Measurements from ENCODE around the gene NOVA1. TPM values are rescaled to one million over a fixed set of nuclear protein-coding genes. Genes with fewer than 3 reads are reported as not detected.
A peak's percentile ranks its signal among the peaks of the same experiment; 100 is the strongest.

Gene NOVA1
- total and polyA plus RNA-seq, 2 donors (not counting 3 experiments of a cell fraction or from before 2014, with no cell fraction given) = 2.7 to 3.3 TPM

DNA sequence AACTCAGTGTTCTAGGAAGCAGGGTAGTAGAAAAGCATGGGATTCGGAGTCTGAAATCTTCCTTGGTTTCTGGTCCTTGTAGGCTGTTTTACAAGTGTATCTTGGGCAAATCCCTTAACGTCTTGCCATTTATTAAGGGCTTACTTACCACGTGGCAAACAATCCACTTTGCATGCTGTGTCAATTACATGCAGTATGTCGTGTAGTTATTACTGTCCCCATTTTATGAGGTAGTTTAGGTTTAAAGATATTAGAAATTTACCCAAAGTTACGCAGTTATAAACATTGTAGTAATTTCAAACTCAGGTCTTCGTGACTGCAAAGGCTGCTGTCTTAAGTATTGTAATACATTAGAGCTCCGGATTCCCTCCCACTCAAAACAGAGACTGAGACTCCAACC is 1.5 kb upstream of the NOVA1 start:
- no peak overlapping the region for H3K27ac ChIP-seq (ENCODE audit: insufficient read depth, low read depth, low read length)
- H4K20me1 ChIP-seq (replicated peaks; ENCODE audit: control insufficient read depth, extremely low read depth, insufficient read depth, low read length) = no peaks in the 10 kb centered on the region
- peaks cover 8 to 18% of the 10 kb centered on the region in 2 experiments for H3K27me3 ChIP-seq (ENCODE audit: control insufficient read depth in 2 of 2, insufficient read depth in 2 of 2, low read length in 2 of 2)
- H3K9me3 ChIP-seq (replicated peaks; ENCODE audit: control insufficient read depth, insufficient read depth, low read length) = no peaks in the 10 kb centered on the region
- no peak overlapping the region for H3K9ac ChIP-seq (replicated peaks; ENCODE audit: extremely low read depth, insufficient read depth, low read length)
- peak overlapping the region; percentile 86 for H2AFZ ChIP-seq (ENCODE audit: low read depth, low read length)
- peaks cover 5% of the 10 kb centered on the region for H3K4me1 ChIP-seq (ENCODE audit: control insufficient read depth, extremely low read depth, insufficient read depth, low read length)
- no peaks in the 10 kb centered on the region for H3K36me3 ChIP-seq (ENCODE audit: control insufficient read depth in 2 of 2, extremely low read depth in 1 of 2, insufficient read depth in 2 of 2, low read length in 2 of 2)
- TF ChIP-seq POLR2AphosphoS5 (IDR thresholded peaks at IDR 0.05; ENCODE audit: insufficient read depth, low read depth, low read length) = no peak
- TF ChIP-seq, protein P1, sequence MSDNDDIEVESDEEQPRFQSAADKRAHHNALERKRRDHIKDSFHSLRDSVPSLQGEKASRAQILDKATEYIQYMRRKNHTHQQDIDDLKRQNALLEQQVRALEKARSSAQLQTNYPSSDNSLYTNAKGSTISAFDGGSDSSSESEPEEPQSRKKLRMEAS (IDR thresholded peaks at IDR 0.05; ENCODE audit: insufficient read depth, insufficient read length) = no peak
- TF ChIP-seq EZH2 (IDR thresholded peaks at IDR 0.05; ENCODE audit: borderline replicate concordance, low read depth, low read length, severe bottlenecking) = peak; percentile 39
- H3K4me3 ChIP-seq (replicated peaks in 1 of 3; ENCODE audit: insufficient read depth in 1 of 3, low read depth in 1 of 3, low read length in 3 of 3) = peak overlapping the region in 1 of 3 experiments; percentile 55
- no peak for DNase-seq (ENCODE audit: low read depth, low spot score)
- no peak for FAIRE-seq
- no peaks in the 10 kb centered on the region for H3K79me2 ChIP-seq (ENCODE audit: control insufficient read depth, insufficient read depth, low read length)
- intact Hi-C loops (cut with micrococcal nuclease) (loop anchor here (2.0 to 10.0 kb wide), 4 partner anchors 110 to 926 kb away; no protein-coding TSS in a partner anchor), dilution Hi-C loops (cut with MboI; ENCODE audit: extremely low pct_ligation_motif_present, low sequenced_read_pairs) (no loop called here)
- ChIA-PET CTCF (interaction anchor here (0.8 to 1.5 kb wide), 3 partner anchors 9 to 317 kb away, joined by 3 to 5 read pairs (median 4); no protein-coding TSS in a partner anchor), POLR2A (no interaction called here)
- no peaks in the 10 kb centered on the region for H3K9me1 ChIP-seq (replicated peaks; ENCODE audit: control insufficient read depth, extremely low read depth, insufficient read depth, low read length)
- BruUV-seq (replicated peaks) = no TSS peak
- H3K4me2 ChIP-seq (ENCODE audit: insufficient read depth, low read length) = peak overlapping the region; percentile 78

GRCh38 chr14:26598672-26599131 is 869 bp upstream of the NOVA1 start:
- dilution Hi-C loops (cut with MboI; ENCODE audit: extremely low pct_ligation_motif_present, low sequenced_read_pairs) = no loop called here
- BruUV-seq (replicated peaks) = no TSS peak
- no peaks in the 10 kb centered on the region for H4K20me1 ChIP-seq (replicated peaks; ENCODE audit: control insufficient read depth, extremely low read depth, insufficient read depth, low read length)
- peak overlapping the region; percentile 20 for H3K9ac ChIP-seq (replicated peaks; ENCODE audit: extremely low read depth, insufficient read depth, low read length)
- no peaks in the 10 kb centered on the region for H3K79me2 ChIP-seq (ENCODE audit: control insufficient read depth, insufficient read depth, low read length)
- intact Hi-C loops (cut with micrococcal nuclease) = loop anchor here (2.0 to 10.0 kb wide), 4 partner anchors 110 to 926 kb away; no protein-coding TSS in a partner anchor
- H3K9me3 ChIP-seq (replicated peaks; ENCODE audit: control insufficient read depth, insufficient read depth, low read length) = no peaks in the 10 kb centered on the region
- ChIA-PET POLR2A (no interaction called here), CTCF (interaction anchor here (0.8 to 1.5 kb wide), 4 partner anchors 8 to 318 kb away, joined by 3 to 5 read pairs (median 4); no protein-coding TSS in a partner anchor)
- H3K9me1 ChIP-seq (replicated peaks; ENCODE audit: control insufficient read depth, extremely low read depth, insufficient read depth, low read length) = no peaks in the 10 kb centered on the region
- no peaks in the 10 kb centered on the region for H3K36me3 ChIP-seq (ENCODE audit: control insufficient read depth in 2 of 2, extremely low read depth in 1 of 2, insufficient read depth in 2 of 2, low read length in 2 of 2)
- H3K4me2 ChIP-seq (ENCODE audit: insufficient read depth, low read length) = peak overlapping the region; percentile 78
- peaks cover 8 to 18% of the 10 kb centered on the region in 2 experiments for H3K27me3 ChIP-seq (ENCODE audit: control insufficient read depth in 2 of 2, insufficient read depth in 2 of 2, low read length in 2 of 2)
- H3K27ac ChIP-seq (ENCODE audit: insufficient read depth, low read depth, low read length) = no peak overlapping the region
- H3K4me1 ChIP-seq (ENCODE audit: control insufficient read depth, extremely low read depth, insufficient read depth, low read length) = peaks cover 5% of the 10 kb centered on the region
- FAIRE-seq (no peak), DNase-seq (ENCODE audit: low read depth, low spot score) (no peak)
- TF ChIP-seq EZH2 (IDR thresholded peaks at IDR 0.05; ENCODE audit: borderline replicate concordance, low read depth, low read length, severe bottlenecking) (no peak), POLR2A (IDR thresholded peaks at IDR 0.05; ENCODE audit: low read depth, low read length) (no peak), POLR2AphosphoS5 (IDR thresholded peaks at IDR 0.05; ENCODE audit: insufficient read depth, low read depth, low read length) (no peak), MYC (IDR thresholded peaks at IDR 0.05; ENCODE audit: low read depth, low read length) (no peak), GATA2 (IDR thresholded peaks at IDR 0.05; ENCODE audit: insufficient read depth, insufficient read length, low read depth, low read length) (no peak), FOS (IDR thresholded peaks at IDR 0.05; ENCODE audit: borderline replicate concordance, insufficient read depth, low read length) (no peak), JUN (IDR thresholded peaks at IDR 0.05; ENCODE audit: borderline replicate concordance, insufficient read depth, insufficient read length, low read depth) (no peak)
- TF ChIP-seq, protein P1 (IDR thresholded peaks at IDR 0.05; ENCODE audit: insufficient read depth, insufficient read length) = no peak
- TF ChIP-seq, protein P2, sequence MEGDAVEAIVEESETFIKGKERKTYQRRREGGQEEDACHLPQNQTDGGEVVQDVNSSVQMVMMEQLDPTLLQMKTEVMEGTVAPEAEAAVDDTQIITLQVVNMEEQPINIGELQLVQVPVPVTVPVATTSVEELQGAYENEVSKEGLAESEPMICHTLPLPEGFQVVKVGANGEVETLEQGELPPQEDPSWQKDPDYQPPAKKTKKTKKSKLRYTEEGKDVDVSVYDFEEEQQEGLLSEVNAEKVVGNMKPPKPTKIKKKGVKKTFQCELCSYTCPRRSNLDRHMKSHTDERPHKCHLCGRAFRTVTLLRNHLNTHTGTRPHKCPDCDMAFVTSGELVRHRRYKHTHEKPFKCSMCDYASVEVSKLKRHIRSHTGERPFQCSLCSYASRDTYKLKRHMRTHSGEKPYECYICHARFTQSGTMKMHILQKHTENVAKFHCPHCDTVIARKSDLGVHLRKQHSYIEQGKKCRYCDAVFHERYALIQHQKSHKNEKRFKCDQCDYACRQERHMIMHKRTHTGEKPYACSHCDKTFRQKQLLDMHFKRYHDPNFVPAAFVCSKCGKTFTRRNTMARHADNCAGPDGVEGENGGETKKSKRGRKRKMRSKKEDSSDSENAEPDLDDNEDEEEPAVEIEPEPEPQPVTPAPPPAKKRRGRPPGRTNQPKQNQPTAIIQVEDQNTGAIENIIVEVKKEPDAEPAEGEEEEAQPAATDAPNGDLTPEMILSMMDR (IDR thresholded peaks at IDR 0.05; ENCODE audit: extremely low read depth in 1 of 2, insufficient read depth in 1 of 2, low read depth in 1 of 2, low read length in 2 of 2) = no peak
- peak overlapping the region; percentile 86 for H2AFZ ChIP-seq (ENCODE audit: low read depth, low read length)
- peak overlapping the region; percentile 55 to 98 (median 98) for H3K4me3 ChIP-seq (replicated peaks in 1 of 3; ENCODE audit: insufficient read depth in 1 of 3, low read depth in 1 of 3, low read length in 3 of 3)

Data from endothelial cell of umbilical vein (primary cell).